ENCODE results near the gene OTUB2.

Gene OTUB2

DNA sequence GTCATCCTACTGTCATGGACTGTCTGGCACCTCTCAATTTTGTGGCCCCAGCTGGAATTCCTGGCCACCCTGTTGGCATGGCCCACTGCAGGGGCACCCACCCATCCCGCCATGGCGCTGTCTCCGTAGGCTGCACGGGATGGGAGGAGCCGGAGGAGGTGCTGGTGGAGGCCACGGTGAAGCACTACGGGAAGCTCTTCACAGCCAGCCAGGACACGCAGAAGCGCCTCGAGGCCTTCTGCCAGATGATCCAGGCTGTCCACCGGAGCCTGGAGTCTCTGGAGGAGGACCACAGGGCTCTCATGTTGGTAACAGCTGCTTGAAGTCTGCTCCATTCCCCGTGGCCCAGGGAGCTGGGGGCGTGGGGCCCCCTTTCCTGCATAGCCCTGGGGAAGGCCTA lies 25.1 kb upstream of the OTUB2 start:
- ATAC-seq = no peak; the same call in 2 of the 3 replicates
- no peak for TF ChIP-seq ZNF8 (CRISPR knock-in tag; IDR thresholded peaks at IDR 0.05)
- no peak for TF ChIP-seq BACH2 (CRISPR knock-in tag; IDR thresholded peaks at IDR 0.05; ENCODE audit: borderline replicate concordance)
- TF ChIP-seq TCF4 (CRISPR knock-in tag; IDR thresholded peaks at IDR 0.05; ENCODE audit: borderline replicate concordance) = no peak
- TF ChIP-seq GLIS3 (CRISPR knock-in tag; IDR thresholded peaks at IDR 0.05) = no peak
- TF ChIP-seq, protein P1, sequence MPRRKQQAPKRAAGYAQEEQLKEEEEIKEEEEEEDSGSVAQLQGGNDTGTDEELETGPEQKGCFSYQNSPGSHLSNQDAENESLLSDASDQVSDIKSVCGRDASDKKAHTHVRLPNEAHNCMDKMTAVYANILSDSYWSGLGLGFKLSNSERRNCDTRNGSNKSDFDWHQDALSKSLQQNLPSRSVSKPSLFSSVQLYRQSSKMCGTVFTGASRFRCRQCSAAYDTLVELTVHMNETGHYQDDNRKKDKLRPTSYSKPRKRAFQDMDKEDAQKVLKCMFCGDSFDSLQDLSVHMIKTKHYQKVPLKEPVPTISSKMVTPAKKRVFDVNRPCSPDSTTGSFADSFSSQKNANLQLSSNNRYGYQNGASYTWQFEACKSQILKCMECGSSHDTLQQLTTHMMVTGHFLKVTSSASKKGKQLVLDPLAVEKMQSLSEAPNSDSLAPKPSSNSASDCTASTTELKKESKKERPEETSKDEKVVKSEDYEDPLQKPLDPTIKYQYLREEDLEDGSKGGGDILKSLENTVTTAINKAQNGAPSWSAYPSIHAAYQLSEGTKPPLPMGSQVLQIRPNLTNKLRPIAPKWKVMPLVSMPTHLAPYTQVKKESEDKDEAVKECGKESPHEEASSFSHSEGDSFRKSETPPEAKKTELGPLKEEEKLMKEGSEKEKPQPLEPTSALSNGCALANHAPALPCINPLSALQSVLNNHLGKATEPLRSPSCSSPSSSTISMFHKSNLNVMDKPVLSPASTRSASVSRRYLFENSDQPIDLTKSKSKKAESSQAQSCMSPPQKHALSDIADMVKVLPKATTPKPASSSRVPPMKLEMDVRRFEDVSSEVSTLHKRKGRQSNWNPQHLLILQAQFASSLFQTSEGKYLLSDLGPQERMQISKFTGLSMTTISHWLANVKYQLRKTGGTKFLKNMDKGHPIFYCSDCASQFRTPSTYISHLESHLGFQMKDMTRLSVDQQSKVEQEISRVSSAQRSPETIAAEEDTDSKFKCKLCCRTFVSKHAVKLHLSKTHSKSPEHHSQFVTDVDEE (CRISPR knock-in tag; IDR thresholded peaks at IDR 0.05) = no peak
- TF ChIP-seq, protein P2, sequence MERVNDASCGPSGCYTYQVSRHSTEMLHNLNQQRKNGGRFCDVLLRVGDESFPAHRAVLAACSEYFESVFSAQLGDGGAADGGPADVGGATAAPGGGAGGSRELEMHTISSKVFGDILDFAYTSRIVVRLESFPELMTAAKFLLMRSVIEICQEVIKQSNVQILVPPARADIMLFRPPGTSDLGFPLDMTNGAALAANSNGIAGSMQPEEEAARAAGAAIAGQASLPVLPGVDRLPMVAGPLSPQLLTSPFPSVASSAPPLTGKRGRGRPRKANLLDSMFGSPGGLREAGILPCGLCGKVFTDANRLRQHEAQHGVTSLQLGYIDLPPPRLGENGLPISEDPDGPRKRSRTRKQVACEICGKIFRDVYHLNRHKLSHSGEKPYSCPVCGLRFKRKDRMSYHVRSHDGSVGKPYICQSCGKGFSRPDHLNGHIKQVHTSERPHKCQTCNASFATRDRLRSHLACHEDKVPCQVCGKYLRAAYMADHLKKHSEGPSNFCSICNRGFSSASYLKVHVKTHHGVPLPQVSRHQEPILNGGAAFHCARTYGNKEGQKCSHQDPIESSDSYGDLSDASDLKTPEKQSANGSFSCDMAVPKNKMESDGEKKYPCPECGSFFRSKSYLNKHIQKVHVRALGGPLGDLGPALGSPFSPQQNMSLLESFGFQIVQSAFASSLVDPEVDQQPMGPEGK (CRISPR knock-in tag; IDR thresholded peaks at IDR 0.05; ENCODE audit: borderline replicate concordance) = no peak
- no peak for TF ChIP-seq ZFP3 (CRISPR knock-in tag; IDR thresholded peaks at IDR 0.05)
- no peak for TF ChIP-seq OSR1 (CRISPR knock-in tag; IDR thresholded peaks at IDR 0.05)
- no peak for TF ChIP-seq ESRRG (CRISPR knock-in tag; IDR thresholded peaks at IDR 0.05)
- no peak for TF ChIP-seq ISL1 (CRISPR knock-in tag; IDR thresholded peaks at IDR 0.05)
- no peak for TF ChIP-seq SNAI2 (CRISPR knock-in tag; IDR thresholded peaks at IDR 0.05)
- TF ChIP-seq, protein P3, sequence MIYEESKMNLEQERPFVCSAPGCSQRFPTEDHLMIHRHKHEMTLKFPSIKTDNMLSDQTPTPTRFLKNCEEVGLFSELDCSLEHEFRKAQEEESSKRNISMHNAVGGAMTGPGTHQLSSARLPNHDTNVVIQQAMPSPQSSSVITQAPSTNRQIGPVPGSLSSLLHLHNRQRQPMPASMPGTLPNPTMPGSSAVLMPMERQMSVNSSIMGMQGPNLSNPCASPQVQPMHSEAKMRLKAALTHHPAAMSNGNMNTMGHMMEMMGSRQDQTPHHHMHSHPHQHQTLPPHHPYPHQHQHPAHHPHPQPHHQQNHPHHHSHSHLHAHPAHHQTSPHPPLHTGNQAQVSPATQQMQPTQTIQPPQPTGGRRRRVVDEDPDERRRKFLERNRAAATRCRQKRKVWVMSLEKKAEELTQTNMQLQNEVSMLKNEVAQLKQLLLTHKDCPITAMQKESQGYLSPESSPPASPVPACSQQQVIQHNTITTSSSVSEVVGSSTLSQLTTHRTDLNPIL (CRISPR knock-in tag; IDR thresholded peaks at IDR 0.05; ENCODE audit: low read depth) = no peak
- TF ChIP-seq RARB (CRISPR knock-in tag; IDR thresholded peaks at IDR 0.05) = no peak
- TF ChIP-seq ARNTL (CRISPR knock-in tag; IDR thresholded peaks at IDR 0.05; ENCODE audit: borderline replicate concordance, low read depth) = no peak
- no peak for TF ChIP-seq ZNF70 (CRISPR knock-in tag; IDR thresholded peaks at IDR 0.05)
- TF ChIP-seq PPARA (CRISPR knock-in tag; IDR thresholded peaks at IDR 0.05; ENCODE audit: borderline replicate concordance) = no peak
- TF ChIP-seq, protein P4, sequence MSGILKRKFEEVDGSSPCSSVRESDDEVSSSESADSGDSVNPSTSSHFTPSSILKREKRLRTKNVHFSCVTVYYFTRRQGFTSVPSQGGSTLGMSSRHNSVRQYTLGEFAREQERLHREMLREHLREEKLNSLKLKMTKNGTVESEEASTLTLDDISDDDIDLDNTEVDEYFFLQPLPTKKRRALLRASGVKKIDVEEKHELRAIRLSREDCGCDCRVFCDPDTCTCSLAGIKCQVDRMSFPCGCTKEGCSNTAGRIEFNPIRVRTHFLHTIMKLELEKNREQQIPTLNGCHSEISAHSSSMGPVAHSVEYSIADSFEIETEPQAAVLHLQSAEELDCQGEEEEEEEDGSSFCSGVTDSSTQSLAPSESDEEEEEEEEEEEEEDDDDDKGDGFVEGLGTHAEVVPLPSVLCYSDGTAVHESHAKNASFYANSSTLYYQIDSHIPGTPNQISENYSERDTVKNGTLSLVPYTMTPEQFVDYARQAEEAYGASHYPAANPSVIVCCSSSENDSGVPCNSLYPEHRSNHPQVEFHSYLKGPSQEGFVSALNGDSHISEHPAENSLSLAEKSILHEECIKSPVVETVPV (CRISPR knock-in tag; IDR thresholded peaks at IDR 0.05) = no peak
- TF ChIP-seq CSDC2 (CRISPR knock-in tag; IDR thresholded peaks at IDR 0.05) = no peak

DNA sequence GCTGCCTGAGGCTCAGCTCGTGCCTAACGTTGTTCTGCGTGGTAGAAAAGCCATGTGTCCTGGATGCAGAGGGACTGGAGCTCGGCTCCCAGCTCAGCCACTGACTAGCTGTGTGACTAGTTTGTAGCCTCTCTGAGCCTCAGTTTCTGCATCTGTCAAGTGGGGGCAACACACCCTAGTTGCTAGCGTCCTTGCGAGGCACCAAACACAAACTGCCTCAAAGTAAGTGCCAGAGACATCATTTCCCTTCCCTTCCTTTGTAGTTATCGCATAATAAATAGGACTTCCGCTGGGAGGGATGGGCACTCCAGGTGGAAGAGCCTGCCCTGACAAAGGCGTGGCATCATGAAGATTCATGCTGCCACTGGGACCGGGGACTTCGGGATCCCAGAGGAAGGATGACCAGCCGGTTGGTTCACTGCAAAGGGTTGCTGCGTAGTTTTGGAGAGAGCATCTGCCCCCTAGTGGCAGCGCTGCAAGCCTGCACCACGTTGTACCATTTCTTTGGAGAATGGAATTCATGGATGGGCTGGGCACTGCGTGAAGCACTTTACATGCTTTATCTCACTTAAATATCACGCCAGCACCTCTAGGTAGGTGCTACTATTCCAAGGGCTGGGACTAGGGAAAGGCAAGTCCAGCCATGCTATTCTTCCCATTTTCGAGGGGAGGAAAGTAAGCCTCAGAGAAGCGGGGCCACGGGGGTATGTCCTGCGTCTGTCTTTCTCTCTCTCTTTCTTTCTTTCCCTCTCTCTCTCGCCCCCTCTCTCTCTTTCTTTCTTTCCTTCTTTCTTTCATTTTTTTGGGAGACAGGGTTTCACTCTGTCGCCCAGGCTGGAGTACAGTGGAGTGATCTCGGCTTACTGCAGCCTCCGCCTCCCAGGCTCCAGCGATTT lies 24.4 kb upstream of the OTUB2 start:
- peak; percentile 97 for ATAC-seq
- TF ChIP-seq ZNF8 (CRISPR knock-in tag; IDR thresholded peaks at IDR 0.05) = no peak
- no peak for TF ChIP-seq RARB (CRISPR knock-in tag; IDR thresholded peaks at IDR 0.05)
- no peak for TF ChIP-seq CSDC2 (CRISPR knock-in tag; IDR thresholded peaks at IDR 0.05)
- TF ChIP-seq, protein P1 (CRISPR knock-in tag; IDR thresholded peaks at IDR 0.05) = no peak
- no peak for TF ChIP-seq TCF4 (CRISPR knock-in tag; IDR thresholded peaks at IDR 0.05; ENCODE audit: borderline replicate concordance)
- no peak for TF ChIP-seq ZNF70 (CRISPR knock-in tag; IDR thresholded peaks at IDR 0.05)
- no peak for TF ChIP-seq ZFP3 (CRISPR knock-in tag; IDR thresholded peaks at IDR 0.05)
- TF ChIP-seq ESRRG (CRISPR knock-in tag; IDR thresholded peaks at IDR 0.05) = no peak
- no peak for TF ChIP-seq PPARA (CRISPR knock-in tag; IDR thresholded peaks at IDR 0.05; ENCODE audit: borderline replicate concordance)
- no peak for TF ChIP-seq ISL1 (CRISPR knock-in tag; IDR thresholded peaks at IDR 0.05)
- TF ChIP-seq, protein P5, sequence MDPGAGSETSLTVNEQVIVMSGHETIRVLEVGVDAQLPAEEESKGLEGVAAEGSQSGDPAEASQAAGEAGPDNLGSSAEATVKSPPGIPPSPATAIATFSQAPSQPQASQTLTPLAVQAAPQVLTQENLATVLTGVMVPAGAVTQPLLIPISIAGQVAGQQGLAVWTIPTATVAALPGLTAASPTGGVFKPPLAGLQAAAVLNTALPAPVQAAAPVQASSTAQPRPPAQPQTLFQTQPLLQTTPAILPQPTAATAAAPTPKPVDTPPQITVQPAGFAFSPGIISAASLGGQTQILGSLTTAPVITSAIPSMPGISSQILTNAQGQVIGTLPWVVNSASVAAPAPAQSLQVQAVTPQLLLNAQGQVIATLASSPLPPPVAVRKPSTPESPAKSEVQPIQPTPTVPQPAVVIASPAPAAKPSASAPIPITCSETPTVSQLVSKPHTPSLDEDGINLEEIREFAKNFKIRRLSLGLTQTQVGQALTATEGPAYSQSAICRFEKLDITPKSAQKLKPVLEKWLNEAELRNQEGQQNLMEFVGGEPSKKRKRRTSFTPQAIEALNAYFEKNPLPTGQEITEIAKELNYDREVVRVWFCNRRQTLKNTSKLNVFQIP (CRISPR knock-in tag; IDR thresholded peaks at IDR 0.05; ENCODE audit: borderline replicate concordance, low read depth) = no peak
- no peak for TF ChIP-seq SNAI2 (CRISPR knock-in tag; IDR thresholded peaks at IDR 0.05)
- no peak for TF ChIP-seq ZFP30 (CRISPR knock-in tag; IDR thresholded peaks at IDR 0.05)
- no peak for TF ChIP-seq TOX (CRISPR knock-in tag; IDR thresholded peaks at IDR 0.05; ENCODE audit: borderline replicate concordance)
- TF ChIP-seq GLIS3 (CRISPR knock-in tag; IDR thresholded peaks at IDR 0.05) = no peak
- TF ChIP-seq, protein P2 (CRISPR knock-in tag; IDR thresholded peaks at IDR 0.05; ENCODE audit: borderline replicate concordance) = no peak
- no peak for TF ChIP-seq ARNTL (CRISPR knock-in tag; IDR thresholded peaks at IDR 0.05; ENCODE audit: borderline replicate concordance, low read depth)
- TF ChIP-seq ZNF565 (CRISPR knock-in tag; conservative IDR thresholded peaks at IDR 0.05; ENCODE audit: low read depth) = no peak
- no peak for TF ChIP-seq BACH2 (CRISPR knock-in tag; IDR thresholded peaks at IDR 0.05; ENCODE audit: borderline replicate concordance)
